ENCODE results near the gene MYZAP. TPM values are rescaled to one million over a fixed set of nuclear protein-coding genes. Genes with fewer than 3 reads are reported as not detected.

MYZAP gene
- total RNA-seq, 2 donors from 2014 or later: not detected

- H3K4me1 Mint-ChIP-seq: no peaks in the 10 kb centered on the region
- no peak overlapping the region for H3K27ac Mint-ChIP-seq
- ATAC-seq (replicated peaks): no peak
- peaks cover 24% of the 10 kb centered on the region for H3K27me3 Mint-ChIP-seq
- no peaks in the 10 kb centered on the region for H3K36me3 Mint-ChIP-seq (ENCODE audit: low read depth)
- H3K9me3 Mint-ChIP-seq: no peaks in the 10 kb centered on the region
- no peak overlapping the region for H3K4me3 Mint-ChIP-seq
Measured at GRCh38 chr15:57572468-57572867, 19.2 kb upstream of the MYZAP start.

- Mint-ChIP-seq H3K9me3 (no peaks in the 10 kb centered on the region), H3K27me3 (peaks cover 26% of the 10 kb centered on the region), H3K27ac (no peak overlapping the region), H3K4me3 (no peak overlapping the region), H3K4me1 (no peaks in the 10 kb centered on the region), H3K36me3 (ENCODE audit: low read depth) (no peaks in the 10 kb centered on the region)
- ATAC-seq (replicated peaks): no peak
Measured at GRCh38 chr15:57573151-57573550, 18.6 kb upstream of the MYZAP start.

GRCh38 chr15:57575363-57575762 lies 16.3 kb upstream of the MYZAP start:
- H3K27ac Mint-ChIP-seq: no peak overlapping the region
- no peaks in the 10 kb centered on the region for H3K4me1 Mint-ChIP-seq
- H3K4me3 Mint-ChIP-seq: no peak overlapping the region
- no peak for ATAC-seq (replicated peaks)
- H3K36me3 Mint-ChIP-seq (ENCODE audit: low read depth): no peaks in the 10 kb centered on the region
- H3K27me3 Mint-ChIP-seq: peaks cover 26% of the 10 kb centered on the region
- no peaks in the 10 kb centered on the region for H3K9me3 Mint-ChIP-seq

- Mint-ChIP-seq H3K4me1 (no peaks in the 10 kb centered on the region), H3K36me3 (ENCODE audit: low read depth) (no peaks in the 10 kb centered on the region), H3K4me3 (no peak overlapping the region), H3K27ac (no peak overlapping the region), H3K27me3 (peaks cover 26% of the 10 kb centered on the region), H3K9me3 (peaks cover 7% of the 10 kb centered on the region)
- no peak for ATAC-seq (replicated peaks)
Measured at GRCh38 chr15:57578288-57578900, 13.3 kb upstream of the MYZAP start.

- Mint-ChIP-seq H3K4me1 (no peaks in the 10 kb centered on the region), H3K27me3 (peaks cover 28% of the 10 kb centered on the region), H3K9me3 (peaks cover 10% of the 10 kb centered on the region), H3K4me3 (no peak overlapping the region), H3K36me3 (ENCODE audit: low read depth) (no peaks in the 10 kb centered on the region), H3K27ac (no peak overlapping the region)
- no peak for ATAC-seq (replicated peaks)
Measured at GRCh38 chr15:57580428-57580827, 11.3 kb upstream of the MYZAP start.

- Mint-ChIP-seq H3K36me3 (ENCODE audit: low read depth) (no peaks in the 10 kb centered on the region), H3K9me3 (peaks cover 10% of the 10 kb centered on the region), H3K27ac (no peak overlapping the region), H3K4me1 (no peaks in the 10 kb centered on the region), H3K27me3 (peaks cover 28% of the 10 kb centered on the region), H3K4me3 (no peak overlapping the region)
- no peak for ATAC-seq (replicated peaks)
Measured at GRCh38 chr15:57580866-57581265, 10.8 kb upstream of the MYZAP start.

GRCh38 chr15:57582090-57582489 lies 9.6 kb upstream of the MYZAP start:
- Mint-ChIP-seq H3K9me3 (peaks cover 10% of the 10 kb centered on the region), H3K27ac (no peak overlapping the region), H3K36me3 (ENCODE audit: low read depth) (no peaks in the 10 kb centered on the region), H3K4me3 (no peak overlapping the region), H3K27me3 (peaks cover 27% of the 10 kb centered on the region), H3K4me1 (peaks cover 4% of the 10 kb centered on the region)
- ATAC-seq (replicated peaks): no peak

GRCh38 chr15:57583282-57583681 lies 8.4 kb upstream of the MYZAP start:
- no peak for ATAC-seq (replicated peaks)
- H3K9me3 Mint-ChIP-seq: peaks cover 10% of the 10 kb centered on the region
- H3K27ac Mint-ChIP-seq: no peak overlapping the region
- H3K4me3 Mint-ChIP-seq: no peak overlapping the region
- H3K36me3 Mint-ChIP-seq (ENCODE audit: low read depth): no peaks in the 10 kb centered on the region
- peaks cover 13% of the 10 kb centered on the region for H3K4me1 Mint-ChIP-seq
- H3K27me3 Mint-ChIP-seq: peaks cover 21% of the 10 kb centered on the region

GRCh38 chr15:57583720-57584119 lies 8.0 kb upstream of the MYZAP start:
- H3K4me1 Mint-ChIP-seq: peaks cover 13% of the 10 kb centered on the region
- peaks cover 10% of the 10 kb centered on the region for H3K9me3 Mint-ChIP-seq
- H3K27me3 Mint-ChIP-seq: peaks cover 21% of the 10 kb centered on the region
- H3K4me3 Mint-ChIP-seq: no peak overlapping the region
- H3K27ac Mint-ChIP-seq: no peak overlapping the region
- H3K36me3 Mint-ChIP-seq (ENCODE audit: low read depth): no peaks in the 10 kb centered on the region
- ATAC-seq (replicated peaks): no peak

GRCh38 chr15:57586661-57587424 lies 4.9 kb upstream of the MYZAP start:
- Mint-ChIP-seq H3K4me3 (no peak overlapping the region), H3K27ac (no peak overlapping the region), H3K36me3 (ENCODE audit: low read depth) (no peaks in the 10 kb centered on the region), H3K4me1 (peaks cover 18% of the 10 kb centered on the region), H3K9me3 (peaks cover 10% of the 10 kb centered on the region), H3K27me3 (peaks cover 29% of the 10 kb centered on the region)
- ATAC-seq (replicated peaks): peak; percentile 50

- H3K4me3 Mint-ChIP-seq: no peak overlapping the region
- no peak for ATAC-seq (replicated peaks)
- peaks cover 18% of the 10 kb centered on the region for H3K4me1 Mint-ChIP-seq
- H3K36me3 Mint-ChIP-seq (ENCODE audit: low read depth): no peaks in the 10 kb centered on the region
- peaks cover 28% of the 10 kb centered on the region for H3K27me3 Mint-ChIP-seq
- no peak overlapping the region for H3K27ac Mint-ChIP-seq
- no peaks in the 10 kb centered on the region for H3K9me3 Mint-ChIP-seq
Measured at GRCh38 chr15:57589281-57589680, 2.4 kb upstream of the MYZAP start.

- Mint-ChIP-seq H3K4me1 (peaks cover 18% of the 10 kb centered on the region), H3K36me3 (ENCODE audit: low read depth) (no peaks in the 10 kb centered on the region), H3K27me3 (peaks cover 28% of the 10 kb centered on the region), H3K9me3 (no peaks in the 10 kb centered on the region), H3K27ac (no peak overlapping the region), H3K4me3 (no peak overlapping the region)
- ATAC-seq (replicated peaks): no peak
Measured at GRCh38 chr15:57589754-57590153, 1.9 kb upstream of the MYZAP start.

GRCh38 chr15:57591237-57591821 lies 375 bp upstream of the MYZAP start:
- Mint-ChIP-seq H3K4me1 (peaks cover 18% of the 10 kb centered on the region), H3K9me3 (no peaks in the 10 kb centered on the region), H3K27ac (no peak overlapping the region), H3K27me3 (peaks cover 28% of the 10 kb centered on the region), H3K4me3 (peak overlapping the region; percentile 58), H3K36me3 (ENCODE audit: low read depth) (no peaks in the 10 kb centered on the region)
- ATAC-seq (replicated peaks): peak; percentile 35

- H3K9me3 Mint-ChIP-seq: no peaks in the 10 kb centered on the region
- ATAC-seq (replicated peaks): no peak
- H3K36me3 Mint-ChIP-seq (ENCODE audit: low read depth): no peaks in the 10 kb centered on the region
- peaks cover 11% of the 10 kb centered on the region for H3K4me1 Mint-ChIP-seq
- no peak overlapping the region for H3K27ac Mint-ChIP-seq
- H3K4me3 Mint-ChIP-seq: peak overlapping the region; percentile 34
- peaks cover 32% of the 10 kb centered on the region for H3K27me3 Mint-ChIP-seq
Measured at GRCh38 chr15:57592426-57592825, 722 bp downstream of the MYZAP start.

GRCh38 chr15:57592836-57593420 lies 1.2 kb downstream of the MYZAP start:
- ATAC-seq (replicated peaks): no peak
- H3K27me3 Mint-ChIP-seq: peaks cover 32% of the 10 kb centered on the region
- no peaks in the 10 kb centered on the region for H3K9me3 Mint-ChIP-seq
- peak overlapping the region; percentile 34 for H3K4me3 Mint-ChIP-seq
- H3K36me3 Mint-ChIP-seq (ENCODE audit: low read depth): no peaks in the 10 kb centered on the region
- no peak overlapping the region for H3K27ac Mint-ChIP-seq
- peaks cover 6% of the 10 kb centered on the region for H3K4me1 Mint-ChIP-seq
